ENCODE results near the gene TNFSF15. TPM values are rescaled to one million over a fixed set of nuclear protein-coding genes. Genes with fewer than 3 reads are reported as not detected.
A peak's percentile ranks its signal among the peaks of the same experiment; 100 is the strongest.

The TNFSF15 gene
- total RNA-seq, 5 donors from 2014 or later (not counting 1 experiment from before 2014, with no cell fraction given) = 0.07 TPM; not detected in 4

GRCh38 chr9:114757395-114757794 is 48.4 kb downstream of the TNFSF15 start:
- POLR2A ChIA-PET = no interaction called here
- Histone ChIP-seq H3K4me1 (ENCODE audit: control insufficient read depth in 1 of 2, extremely low read depth in 1 of 2, insufficient read depth in 2 of 2, low read length in 2 of 2) (peaks cover 4 to 12% of the 10 kb centered on the region in 2 experiments), H3K27ac (ENCODE audit: low read length) (no peak overlapping the region), H3K9me3 (no peaks in the 10 kb centered on the region), H3K36me3 (ENCODE audit: control insufficient read depth in 2 of 2, extremely low read depth in 1 of 2, insufficient read depth in 1 of 2, low read length in 1 of 2) (no peaks in the 10 kb centered on the region), H3K27me3 (replicated peaks in 1 of 2; ENCODE audit: control insufficient read depth in 2 of 2, extremely low read depth in 1 of 2, insufficient read depth in 2 of 2, low read length in 1 of 2) (no peaks in the 10 kb centered on the region), H3K4me3 (ENCODE audit: control insufficient read depth in 1 of 2, extremely low read depth in 1 of 2, low read length in 1 of 2) (no peak overlapping the region)
- Mint-ChIP-seq H3K9me3 (peaks cover 0 to 3% (median 0%) of the 10 kb centered on the region in 3 donors), H3K27me3 (no peaks in the 10 kb centered on the region), H3K36me3 (peaks cover 5% of the 10 kb centered on the region), H3K4me1 (peaks cover 17 to 23% (median 21%) of the 10 kb centered on the region in 3 donors), H3K27ac (no peak overlapping the region), H3K4me3 (no peak overlapping the region)
- ATAC-seq (replicated peaks in 1 of 4) (no peak), DNase-seq (no peak)
- WGBS (ENCODE audit: insufficient coverage) = no CpG with 5 or more reads among the region's 2 CpGs
- CTCF ChIA-PET = no interaction called here

DNA sequence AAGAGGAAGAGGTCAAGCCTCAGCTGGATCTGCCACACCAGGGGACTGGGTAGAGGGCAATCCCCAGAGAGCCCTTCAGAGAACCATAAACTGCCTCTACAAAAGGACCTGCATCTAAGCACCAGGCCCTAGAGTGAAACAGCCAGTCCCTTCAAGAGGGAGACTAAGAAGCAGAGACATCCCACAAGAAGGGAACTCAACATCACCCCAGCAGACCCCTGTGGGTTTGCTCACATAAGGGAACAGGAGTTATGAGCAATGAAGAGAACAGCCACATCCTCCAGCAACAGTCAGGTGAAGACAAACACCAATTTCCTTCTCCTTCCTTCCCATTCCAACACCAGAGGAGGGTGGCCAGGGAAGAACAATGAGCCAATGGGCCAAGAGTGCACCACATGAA is 48.9 kb downstream of the TNFSF15 start:
- DNase-seq (no peak), ATAC-seq (replicated peaks in 1 of 4) (no peak)
- H3K9me3 ChIP-seq = no peaks in the 10 kb centered on the region
- peaks cover 17 to 23% (median 21%) of the 10 kb centered on the region in 3 donors for H3K4me1 Mint-ChIP-seq
- peaks cover 0 to 3% (median 0%) of the 10 kb centered on the region in 3 donors for H3K9me3 Mint-ChIP-seq
- no peak overlapping the region for H3K4me3 ChIP-seq (ENCODE audit: control insufficient read depth in 1 of 2, extremely low read depth in 1 of 2, low read length in 1 of 2)
- no peaks in the 10 kb centered on the region for H3K36me3 ChIP-seq (ENCODE audit: control insufficient read depth in 2 of 2, extremely low read depth in 1 of 2, insufficient read depth in 1 of 2, low read length in 1 of 2)
- ChIA-PET CTCF (no interaction called here), POLR2A (no interaction called here)
- no peaks in the 10 kb centered on the region for H3K27me3 ChIP-seq (replicated peaks in 1 of 2; ENCODE audit: control insufficient read depth in 2 of 2, extremely low read depth in 1 of 2, insufficient read depth in 2 of 2, low read length in 1 of 2)
- H3K4me1 ChIP-seq (ENCODE audit: control insufficient read depth in 1 of 2, extremely low read depth in 1 of 2, insufficient read depth in 2 of 2, low read length in 2 of 2) = peaks cover 4 to 12% of the 10 kb centered on the region in 2 experiments
- no peak overlapping the region for H3K27ac ChIP-seq (ENCODE audit: low read length)
- no peak overlapping the region for H3K27ac Mint-ChIP-seq
- H3K36me3 Mint-ChIP-seq = peaks cover 5% of the 10 kb centered on the region
- no peak overlapping the region for H3K4me3 Mint-ChIP-seq
- no peaks in the 10 kb centered on the region for H3K27me3 Mint-ChIP-seq

GRCh38 chr9:114754581-114754980 is 51.3 kb downstream of the TNFSF15 start:
- no peak overlapping the region for H3K4me3 Mint-ChIP-seq
- H3K4me1 ChIP-seq (ENCODE audit: control insufficient read depth in 1 of 2, extremely low read depth in 1 of 2, insufficient read depth in 2 of 2, low read length in 2 of 2) = peaks cover 4 to 12% of the 10 kb centered on the region in 2 experiments
- peak in 1 of 4 experiments; percentile 65 for ATAC-seq (replicated peaks in 1 of 4)
- H3K9me3 ChIP-seq = no peaks in the 10 kb centered on the region
- no peaks in the 10 kb centered on the region for H3K27me3 Mint-ChIP-seq
- no peak overlapping the region for H3K4me3 ChIP-seq (ENCODE audit: control insufficient read depth in 1 of 2, extremely low read depth in 1 of 2, low read length in 1 of 2)
- H3K27ac ChIP-seq (ENCODE audit: low read length) = no peak overlapping the region
- H3K9me3 Mint-ChIP-seq = peaks cover 0 to 3% (median 0%) of the 10 kb centered on the region in 3 donors
- no CpG with 5 or more reads among the region's 3 CpGs for WGBS (ENCODE audit: insufficient coverage)
- POLR2A ChIA-PET = no interaction called here
- H3K4me1 Mint-ChIP-seq = peaks cover 17 to 23% (median 21%) of the 10 kb centered on the region in 3 donors
- peaks cover 5% of the 10 kb centered on the region for H3K36me3 Mint-ChIP-seq
- peak overlapping the region in 1 of 2 donors; percentile 16 for H3K27ac Mint-ChIP-seq
- H3K27me3 ChIP-seq (replicated peaks in 1 of 2; ENCODE audit: control insufficient read depth in 2 of 2, extremely low read depth in 1 of 2, insufficient read depth in 2 of 2, low read length in 1 of 2) = no peaks in the 10 kb centered on the region
- CTCF ChIA-PET = interaction anchor here in 1 of 2 donors (1.2 to 1.3 kb wide), 2 partner anchors 19 to 349 kb away, joined by 3 to 4 read pairs; no protein-coding TSS in a partner anchor
- peak in 1 of 35 experiments; percentile 16 for DNase-seq
- H3K36me3 ChIP-seq (ENCODE audit: control insufficient read depth in 2 of 2, extremely low read depth in 1 of 2, insufficient read depth in 1 of 2, low read length in 1 of 2) = no peaks in the 10 kb centered on the region

DNA sequence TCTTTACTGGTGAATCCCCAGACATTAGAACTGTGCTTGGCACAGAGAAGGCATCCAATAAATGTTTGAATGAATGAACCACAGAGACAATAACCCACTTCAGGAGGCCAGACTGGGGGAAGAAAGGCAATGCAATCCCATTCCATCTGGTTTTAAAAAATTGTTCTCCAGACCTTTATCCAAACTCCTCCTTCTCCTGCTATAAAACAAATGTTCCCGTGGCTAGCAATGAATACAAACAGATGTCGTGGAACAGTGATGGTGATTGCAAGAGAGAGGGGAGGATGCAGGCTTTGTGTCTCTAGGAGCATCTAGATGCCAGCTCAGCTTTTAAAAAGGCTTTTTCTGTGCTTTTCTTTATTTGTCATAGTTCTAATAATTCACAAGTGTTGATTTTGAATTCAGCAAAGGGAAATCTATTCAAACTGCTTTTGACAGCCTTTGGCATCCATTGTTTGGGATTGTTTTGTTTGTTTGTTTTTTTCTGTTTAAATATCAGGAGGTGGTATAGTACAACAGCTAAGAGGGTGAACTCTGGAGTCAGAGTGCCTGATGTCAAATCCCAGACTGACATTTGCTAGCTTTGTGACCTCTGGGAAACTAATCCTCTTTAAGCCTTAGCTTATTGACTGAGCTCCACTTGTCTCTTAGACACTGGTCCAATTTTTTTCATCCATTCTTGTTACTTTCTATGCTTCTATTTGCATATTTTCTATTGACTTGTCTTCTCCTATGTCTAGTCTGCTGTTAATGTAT is 59.1 kb downstream of the TNFSF15 start:
- no peaks in the 10 kb centered on the region for H3K36me3 Mint-ChIP-seq
- no peaks in the 10 kb centered on the region for H3K27me3 Mint-ChIP-seq
- no CpG with 5 or more reads among the region's 2 CpGs for WGBS (ENCODE audit: insufficient coverage)
- H3K4me1 Mint-ChIP-seq = peaks cover 0 to 3% (median 0%) of the 10 kb centered on the region in 3 donors
- Histone ChIP-seq H3K4me1 (ENCODE audit: control insufficient read depth in 1 of 2, extremely low read depth in 1 of 2, insufficient read depth in 2 of 2, low read length in 2 of 2) (no peaks in the 10 kb centered on the region), H3K27me3 (replicated peaks in 1 of 2; ENCODE audit: control insufficient read depth in 2 of 2, extremely low read depth in 1 of 2, insufficient read depth in 2 of 2, low read length in 1 of 2) (no peaks in the 10 kb centered on the region), H3K9me3 (no peaks in the 10 kb centered on the region), H3K4me3 (ENCODE audit: control insufficient read depth in 1 of 2, extremely low read depth in 1 of 2, low read length in 1 of 2) (no peak overlapping the region), H3K27ac (ENCODE audit: low read length) (no peak overlapping the region), H3K36me3 (ENCODE audit: control insufficient read depth in 2 of 2, extremely low read depth in 1 of 2, insufficient read depth in 1 of 2, low read length in 1 of 2) (no peaks in the 10 kb centered on the region)
- H3K4me3 Mint-ChIP-seq = no peak overlapping the region
- no peak for ATAC-seq (replicated peaks in 1 of 4)
- no peak overlapping the region for H3K27ac Mint-ChIP-seq
- CTCF ChIA-PET = no interaction called here
- DNase-seq = no peak
- H3K9me3 Mint-ChIP-seq = no peaks in the 10 kb centered on the region
- POLR2A ChIA-PET = no interaction called here

DNA sequence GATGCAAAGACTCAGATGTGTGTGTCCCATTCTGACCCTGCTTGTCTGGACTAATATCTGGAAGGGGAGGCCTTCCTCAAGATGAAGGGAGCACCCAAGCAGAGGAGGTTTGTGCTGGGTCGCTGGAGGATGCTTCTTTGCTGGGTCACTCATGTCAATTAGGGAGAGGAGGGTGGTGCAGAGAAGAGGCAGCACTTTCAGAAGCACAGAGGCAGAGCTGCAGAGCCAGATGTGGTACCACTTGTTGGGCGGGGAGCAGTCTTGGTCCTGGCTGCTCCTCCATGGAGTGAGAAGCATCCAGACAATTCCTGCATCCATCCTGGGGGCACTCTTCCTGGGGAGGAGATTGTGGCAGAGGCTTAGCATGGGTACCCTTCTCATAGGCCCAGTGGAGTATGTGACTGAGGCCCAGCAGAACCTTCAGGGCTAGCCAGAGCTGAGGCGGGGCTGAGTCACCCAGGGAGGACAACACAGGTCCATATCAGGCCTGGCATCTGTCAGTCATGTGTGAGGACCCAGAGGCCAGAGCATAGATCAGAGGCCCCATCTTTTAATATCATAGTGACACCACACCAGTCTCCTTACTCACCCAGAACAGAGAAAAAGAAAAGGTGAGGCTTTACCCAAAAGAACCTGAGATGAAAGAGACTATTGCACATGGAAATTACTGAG is 59.8 kb downstream of the TNFSF15 start:
- peaks cover 0 to 3% (median 0%) of the 10 kb centered on the region in 3 donors for H3K4me1 Mint-ChIP-seq
- ChIA-PET CTCF (no interaction called here), POLR2A (no interaction called here)
- Histone ChIP-seq H3K27me3 (replicated peaks in 1 of 2; ENCODE audit: control insufficient read depth in 2 of 2, extremely low read depth in 1 of 2, insufficient read depth in 2 of 2, low read length in 1 of 2) (no peaks in the 10 kb centered on the region), H3K9me3 (no peaks in the 10 kb centered on the region), H3K27ac (ENCODE audit: low read length) (no peak overlapping the region), H3K36me3 (ENCODE audit: control insufficient read depth in 2 of 2, extremely low read depth in 1 of 2, insufficient read depth in 1 of 2, low read length in 1 of 2) (no peaks in the 10 kb centered on the region), H3K4me3 (ENCODE audit: control insufficient read depth in 1 of 2, extremely low read depth in 1 of 2, low read length in 1 of 2) (no peak overlapping the region), H3K4me1 (ENCODE audit: control insufficient read depth in 1 of 2, extremely low read depth in 1 of 2, insufficient read depth in 2 of 2, low read length in 2 of 2) (no peaks in the 10 kb centered on the region)
- H3K27ac Mint-ChIP-seq = peak overlapping the region in 1 of 2 donors; percentile 3
- no peaks in the 10 kb centered on the region for H3K36me3 Mint-ChIP-seq
- H3K4me3 Mint-ChIP-seq = no peak overlapping the region
- H3K27me3 Mint-ChIP-seq = no peaks in the 10 kb centered on the region
- ATAC-seq (replicated peaks in 1 of 4) = no peak
- 94% methylated on average over 2 of the region's 3 CpGs for WGBS (ENCODE audit: insufficient coverage)
- no peak for DNase-seq
- H3K9me3 Mint-ChIP-seq = no peaks in the 10 kb centered on the region

DNA sequence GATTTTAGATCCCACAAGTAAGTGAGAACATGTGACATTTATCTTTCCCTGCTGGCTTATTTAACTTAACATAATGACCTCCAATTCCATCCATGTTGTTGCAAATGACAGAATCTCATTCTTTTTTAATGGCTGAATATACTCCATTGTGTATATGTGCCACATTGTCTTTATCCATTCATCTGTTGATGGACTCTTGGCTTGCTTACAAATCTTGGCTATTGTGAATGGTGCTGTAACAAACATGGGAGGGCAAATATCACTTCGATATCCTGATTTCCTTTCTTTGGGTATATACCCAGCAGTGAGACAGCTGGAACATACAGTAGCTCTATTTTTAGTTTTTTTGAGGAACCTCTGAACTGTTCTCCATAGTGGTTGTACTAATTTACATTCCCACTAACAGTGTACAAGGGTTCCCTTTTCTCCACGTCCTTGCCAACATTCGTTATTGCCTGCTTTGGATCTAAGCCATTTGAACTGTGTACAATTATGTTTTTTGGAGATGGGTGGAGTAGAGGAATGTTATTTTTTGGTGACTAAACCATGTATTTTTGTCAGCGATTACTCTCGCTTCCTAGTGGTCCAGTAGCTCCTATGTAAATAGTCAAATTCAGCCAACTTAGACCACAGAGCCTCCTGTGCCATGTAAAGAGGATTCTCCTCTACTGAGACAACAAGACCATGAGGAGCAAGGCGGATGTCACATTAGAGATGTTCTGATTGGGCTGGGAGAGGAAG is 60.6 kb downstream of the TNFSF15 start:
- no peaks in the 10 kb centered on the region for H3K9me3 Mint-ChIP-seq
- Histone ChIP-seq H3K4me1 (ENCODE audit: control insufficient read depth in 1 of 2, extremely low read depth in 1 of 2, insufficient read depth in 2 of 2, low read length in 2 of 2) (no peaks in the 10 kb centered on the region), H3K9me3 (no peaks in the 10 kb centered on the region), H3K36me3 (ENCODE audit: control insufficient read depth in 2 of 2, extremely low read depth in 1 of 2, insufficient read depth in 1 of 2, low read length in 1 of 2) (no peaks in the 10 kb centered on the region), H3K27me3 (replicated peaks in 1 of 2; ENCODE audit: control insufficient read depth in 2 of 2, extremely low read depth in 1 of 2, insufficient read depth in 2 of 2, low read length in 1 of 2) (no peaks in the 10 kb centered on the region), H3K27ac (ENCODE audit: low read length) (no peak overlapping the region), H3K4me3 (ENCODE audit: control insufficient read depth in 1 of 2, extremely low read depth in 1 of 2, low read length in 1 of 2) (no peak overlapping the region)
- no peaks in the 10 kb centered on the region for H3K27me3 Mint-ChIP-seq
- WGBS (ENCODE audit: insufficient coverage) = 67% methylated on average over 2 of the region's 6 CpGs
- H3K4me1 Mint-ChIP-seq = peaks cover 0 to 3% (median 0%) of the 10 kb centered on the region in 3 donors
- ATAC-seq (replicated peaks in 1 of 4) (no peak), DNase-seq (no peak)
- ChIA-PET CTCF (no interaction called here), POLR2A (no interaction called here)
- peak overlapping the region in 1 of 2 donors; percentile 3 for H3K27ac Mint-ChIP-seq
- H3K36me3 Mint-ChIP-seq = no peaks in the 10 kb centered on the region
- no peak overlapping the region for H3K4me3 Mint-ChIP-seq
